ENCODE measurements around the gene CPNE8.

- TF ChIP-seq POLR2A (IDR thresholded peaks at IDR 0.05; ENCODE audit: low read length) (no peak), NFE2L2 (conservative IDR thresholded peaks at IDR 0.05; ENCODE audit: low read length) (no peak), CTCF (IDR thresholded peaks at IDR 0.05) (no peak), MAFK (IDR thresholded peaks at IDR 0.05; ENCODE audit: partially characterized antibody) (no peak), KDM5A (IDR thresholded peaks at IDR 0.05) (no peak), GATA3 (IDR thresholded peaks at IDR 0.05; ENCODE audit: borderline replicate concordance) (no peak), ESRRA (IDR thresholded peaks at IDR 0.05; ENCODE audit: borderline replicate concordance, low read length) (no peak), MYC (IDR thresholded peaks at IDR 0.05; ENCODE audit: borderline replicate concordance, low read length) (no peak), RARB (CRISPR knock-in tag; IDR thresholded peaks at IDR 0.05) (no peak)
Observed at GRCh38 chr12:38746744-38747143, 158.6 kb downstream of the CPNE8 start.
